Ammon's horn (tissue), 1 donor: Measurements from ENCODE around the gene PAOX.
"Not testable (repeated sequence)": the region's sequence is repeated elsewhere in the genome, so short reads cannot be mapped to it uniquely, and the experiment has no call there.

Experiments used
- DNase-seq: peaks from one replicate; pipeline ENCODE4 v3.0.0-alpha.2; 2016; ENCODE audit warnings: low spot score

Gene PAOX

GRCh38 chr10:133385214-133385613, 6.2 kb downstream of the PAOX start:
- no peak for DNase-seq

GRCh38 chr10:133386951-133387350, 7.9 kb downstream of the PAOX start:
- DNase-seq = not testable (repeated sequence)

GRCh38 chr10:133388236-133388972, 9.3 kb downstream of the PAOX start:
- DNase-seq = peak; percentile 12

- peak; percentile 31 for DNase-seq
These were observed 10.1 kb downstream of the PAOX start for GRCh38 chr10:133388973-133389818.

GRCh38 chr10:133390597-133391248, 11.7 kb downstream of the PAOX start:
- no peak for DNase-seq

- DNase-seq = no peak
These were observed 12.2 kb downstream of the PAOX start for GRCh38 chr10:133391249-133391635.

DNA sequence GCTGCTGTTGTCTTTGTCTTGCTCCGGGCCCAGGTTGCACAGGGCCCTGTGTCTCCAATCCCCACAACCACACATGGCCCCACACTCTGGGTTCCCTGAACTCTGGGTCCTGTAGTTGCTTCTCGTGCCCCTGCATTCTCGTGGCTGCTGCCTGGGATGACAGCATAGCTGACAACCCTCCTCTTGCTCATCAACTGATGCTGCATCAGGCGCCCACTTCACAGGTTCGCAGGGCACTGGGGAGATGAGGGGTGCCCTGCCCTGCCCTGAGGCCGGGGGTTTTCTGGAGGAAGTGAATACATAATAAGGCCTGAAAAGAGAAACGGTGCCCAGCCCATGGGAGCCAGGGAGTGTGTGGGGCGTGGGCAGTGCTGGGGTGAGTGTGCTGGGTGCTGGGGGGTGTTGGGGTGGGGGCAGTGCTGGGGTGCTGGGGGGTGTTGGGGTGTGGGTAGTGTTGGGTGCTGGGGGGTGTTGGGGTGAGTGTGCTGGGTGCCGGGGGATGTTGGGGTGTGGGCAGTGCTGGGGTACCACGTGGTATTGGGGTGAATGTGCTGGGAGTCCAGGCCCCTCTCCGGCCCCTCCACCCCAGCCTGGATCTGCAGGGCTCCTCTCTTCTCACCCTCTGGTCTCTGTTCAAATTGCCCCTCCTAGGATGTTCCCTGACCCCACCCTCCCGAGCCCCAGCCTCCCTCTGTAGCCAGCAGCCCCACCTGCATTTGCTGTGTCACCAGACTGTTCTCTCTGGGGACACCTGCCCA, 12.9 kb downstream of the PAOX start:
- no peak for DNase-seq

- peak; percentile 3 for DNase-seq
These were observed 14.5 kb downstream of the PAOX start for GRCh38 chr10:133393401-133394063.

DNA sequence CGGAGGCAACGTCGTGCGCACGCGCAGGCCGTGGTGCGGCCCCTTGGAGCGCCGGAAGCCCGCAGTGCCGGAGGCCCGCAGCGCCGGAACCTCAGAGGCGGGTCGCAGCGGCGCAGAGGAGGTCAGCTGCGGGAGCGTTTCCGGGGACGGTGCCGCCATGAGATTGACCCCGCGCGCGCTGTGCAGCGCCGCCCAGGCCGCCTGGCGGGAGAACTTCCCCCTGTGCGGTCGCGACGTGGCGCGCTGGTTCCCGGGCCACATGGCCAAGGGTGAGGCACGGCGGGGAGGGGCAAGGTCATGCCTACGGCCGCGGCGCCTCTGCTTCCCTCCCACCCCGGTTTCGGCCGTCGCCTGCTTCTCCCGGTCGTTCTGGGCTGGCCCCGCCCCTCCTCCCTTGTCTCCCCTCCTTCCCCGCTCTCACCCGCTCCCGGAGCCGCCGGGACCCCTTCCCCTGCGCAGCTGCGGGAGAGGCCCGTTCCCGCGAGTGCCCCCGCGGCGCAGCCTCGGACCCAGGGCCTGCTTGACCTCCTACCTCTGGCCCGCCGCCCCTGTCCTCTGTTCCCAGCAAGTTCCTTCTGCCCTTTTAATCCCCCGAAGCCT, 15.1 kb downstream of the PAOX start, which contains the start of gene MTG1:
MTG1 (plus strand) TSS at position 94 of the 600 bp plus-strand sequence; CDS start at position 158, 64 bp downstream.
- DNase-seq = peak; percentile 93

- DNase-seq = peak; percentile 1
These were observed 15.7 kb downstream of the PAOX start for GRCh38 chr10:133394801-133395221.

- peak; percentile 1 for DNase-seq
These were observed 17.1 kb downstream of the PAOX start for GRCh38 chr10:133396035-133396624.

- DNase-seq = no peak
These were observed 18.9 kb downstream of the PAOX start for GRCh38 chr10:133397938-133398337.

DNA sequence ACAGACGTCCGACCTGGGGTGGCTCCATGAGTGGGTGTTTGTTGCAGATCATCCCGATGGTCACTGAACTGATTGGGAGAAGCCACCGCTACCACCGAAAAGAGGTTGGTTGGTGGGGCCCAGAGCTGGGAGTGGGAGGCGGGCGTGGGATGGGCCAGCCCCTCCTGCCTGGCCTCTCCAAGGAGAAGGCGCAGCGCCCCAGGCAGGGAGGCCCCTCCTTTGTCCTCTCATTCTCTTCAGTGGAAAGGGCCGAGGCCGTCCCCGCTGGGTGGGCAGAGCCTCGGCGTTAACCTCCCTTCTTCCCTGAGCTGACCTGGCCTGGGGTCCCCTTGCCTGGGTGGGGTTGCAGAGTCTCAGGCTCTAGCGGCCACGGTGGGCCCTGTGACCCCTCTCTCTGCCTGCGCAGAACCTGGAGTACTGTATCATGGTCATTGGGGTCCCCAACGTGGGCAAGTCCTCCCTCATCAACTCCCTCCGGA, 20.1 kb downstream of the PAOX start:
- DNase-seq = no peak

DNA sequence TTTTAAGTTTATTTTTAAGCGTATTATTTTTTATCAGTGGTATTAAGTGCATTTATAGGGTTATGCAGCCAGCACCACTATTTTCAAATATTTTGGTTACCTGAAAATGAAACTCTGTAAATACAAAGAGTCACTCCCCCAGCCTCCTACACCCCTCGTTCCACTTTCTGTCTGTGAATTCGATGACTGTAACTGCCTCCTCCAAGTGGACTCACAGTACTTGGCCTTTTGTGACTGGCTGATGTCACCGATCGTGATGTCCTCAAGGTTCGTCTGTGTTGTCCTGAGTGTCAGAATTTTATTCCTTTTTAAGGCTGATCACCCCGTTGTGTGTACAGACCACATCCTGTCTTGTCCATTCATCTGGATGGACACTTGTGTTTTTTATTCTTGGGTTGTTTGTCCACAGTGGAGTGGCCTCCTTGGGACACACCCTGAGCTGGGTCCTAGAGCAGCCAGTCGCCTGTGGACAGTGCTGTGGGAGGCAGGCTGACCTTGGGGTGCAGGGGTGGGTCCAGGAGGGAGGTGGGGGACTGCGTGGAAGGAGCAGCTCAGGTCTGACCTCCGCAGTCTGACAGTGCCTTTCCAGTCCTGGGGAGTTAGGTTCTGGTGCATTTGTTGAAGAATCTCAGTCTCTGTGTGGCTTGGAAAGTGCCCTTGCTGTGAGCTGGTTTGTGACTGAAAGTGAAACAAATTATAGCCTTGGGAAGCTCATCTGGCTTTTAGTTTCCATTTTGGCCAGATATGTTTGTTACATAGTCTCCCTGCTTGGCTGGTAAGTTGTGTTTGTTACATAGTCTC, 21.8 kb downstream of the PAOX start:
- DNase-seq = no peak

- no peak for DNase-seq
These were observed 22.4 kb downstream of the PAOX start for GRCh38 chr10:133401500-133401899.

DNA sequence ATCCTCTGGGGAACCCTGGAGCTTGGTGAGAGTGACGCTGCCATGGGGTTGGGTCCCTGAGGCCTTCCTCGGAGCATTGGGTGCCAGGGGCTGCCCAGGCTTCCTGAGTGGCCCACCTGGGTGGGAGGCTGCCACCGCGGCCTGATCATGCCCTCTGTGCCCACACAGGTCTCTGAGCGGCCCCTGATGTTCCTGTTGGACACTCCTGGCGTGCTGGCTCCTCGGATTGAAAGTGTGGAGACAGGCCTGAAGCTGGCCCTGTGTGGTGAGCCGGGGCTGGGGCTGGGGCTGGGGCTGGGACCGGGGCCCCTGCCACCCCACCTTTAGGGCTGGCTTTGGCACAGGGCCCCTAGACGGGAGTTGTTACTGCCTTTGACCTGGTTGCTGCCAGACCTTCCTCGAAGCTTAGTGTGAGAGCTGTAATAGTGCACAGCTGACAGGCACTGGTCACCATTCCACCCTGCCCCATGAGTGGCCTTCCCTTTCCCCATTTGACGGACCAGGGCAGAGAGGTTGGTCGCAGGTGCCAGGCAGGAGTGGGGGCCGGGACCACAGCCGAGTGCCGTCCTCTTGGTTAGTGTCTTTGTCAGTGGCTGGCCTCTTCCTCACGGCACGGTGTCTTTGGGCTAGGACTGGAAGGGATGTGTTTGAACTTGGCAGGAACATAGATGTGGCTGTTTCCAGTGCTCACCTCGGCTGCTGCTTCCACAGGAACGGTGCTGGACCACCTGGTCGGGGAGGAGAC, 23.1 kb downstream of the PAOX start:
- no peak for DNase-seq

DNA sequence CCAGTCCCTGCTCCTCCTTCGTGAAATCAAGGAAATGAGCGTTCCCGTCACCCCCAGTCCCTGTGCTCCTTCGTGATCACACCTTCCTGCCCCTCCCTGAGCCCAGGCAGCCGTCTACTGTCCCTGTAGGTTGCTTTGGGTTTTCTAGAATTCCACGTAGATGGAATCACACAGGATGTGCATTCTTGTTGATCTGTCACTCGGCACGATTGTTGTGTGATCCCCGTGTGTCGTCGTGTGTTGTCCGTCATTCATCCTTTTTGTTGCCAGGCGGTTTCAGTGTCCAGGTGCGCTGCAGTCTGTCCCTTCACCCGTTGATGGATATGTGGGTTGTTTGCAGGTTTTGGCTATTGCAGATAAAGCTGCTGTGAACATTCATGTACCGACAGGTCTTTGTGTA, 24.3 kb downstream of the PAOX start:
- DNase-seq = no peak

GRCh38 chr10:133403784-133404183, 24.7 kb downstream of the PAOX start:
- no peak for DNase-seq

GRCh38 chr10:133405272-133405671, 26.2 kb downstream of the PAOX start:
- DNase-seq = no peak
